GM21423 (cell line): ENCODE data around the gene GADD45A.
A peak's percentile ranks its signal among the peaks of the same experiment; 100 is the strongest.

Experiments used
- ATAC-seq: cut with Tn5 transposase; IDR thresholded peaks from one replicate; pipeline ENCODE4 v1.9.1; 2021; ENCODE audit warnings: mild to moderate bottlenecking, moderate library complexity; ENCODE audit not compliant: unreplicated experiment

GADD45A gene

GRCh38 chr1:67666636-67667035 lies 18.4 kb upstream of the GADD45A start:
- no peak for ATAC-seq

GRCh38 chr1:67668660-67669059 lies 16.3 kb upstream of the GADD45A start:
- no peak for ATAC-seq

- no peak for ATAC-seq
Observed at GRCh38 chr1:67672260-67672803, 12.7 kb upstream of the GADD45A start.

GRCh38 chr1:67673468-67674201 lies 11.4 kb upstream of the GADD45A start:
- ATAC-seq: no peak

- ATAC-seq: no peak
Observed at GRCh38 chr1:67674260-67675011, 10.6 kb upstream of the GADD45A start.

- ATAC-seq: peak; percentile 66
Observed at GRCh38 chr1:67675800-67676199, 9.2 kb upstream of the GADD45A start.

- no peak for ATAC-seq
Observed at GRCh38 chr1:67676287-67676686, 8.7 kb upstream of the GADD45A start.

GRCh38 chr1:67676946-67677345 lies 8.1 kb upstream of the GADD45A start:
- ATAC-seq: no peak

- ATAC-seq: no peak
Observed at GRCh38 chr1:67677408-67677807, 7.6 kb upstream of the GADD45A start.

- no peak for ATAC-seq
Observed at GRCh38 chr1:67677930-67678329, 7.1 kb upstream of the GADD45A start.

GRCh38 chr1:67679691-67680090 lies 5.3 kb upstream of the GADD45A start:
- ATAC-seq: no peak

- no peak for ATAC-seq
Observed at GRCh38 chr1:67680486-67680885, 4.5 kb upstream of the GADD45A start.

- no peak for ATAC-seq
Observed at GRCh38 chr1:67682659-67683197, 2.3 kb upstream of the GADD45A start.

- no peak for ATAC-seq
Observed at GRCh38 chr1:67683316-67683715, 1.7 kb upstream of the GADD45A start.

GRCh38 chr1:67683766-67684525 lies 1.1 kb upstream of the GADD45A start:
- ATAC-seq: no peak

- no peak for ATAC-seq
Observed at GRCh38 chr1:67684526-67685066, 405 bp upstream of the GADD45A start.

GRCh38 chr1:67685558-67686266 lies 711 bp downstream of the GADD45A start:
- ATAC-seq: peak; percentile 8

GRCh38 chr1:67686267-67687197 lies 1.5 kb downstream of the GADD45A start:
- peak; percentile 19 for ATAC-seq

GRCh38 chr1:67687198-67687545 lies 2.2 kb downstream of the GADD45A start:
- no peak for ATAC-seq
